ENCODE data around the gene CSDE1.

The CSDE1 gene

DNA sequence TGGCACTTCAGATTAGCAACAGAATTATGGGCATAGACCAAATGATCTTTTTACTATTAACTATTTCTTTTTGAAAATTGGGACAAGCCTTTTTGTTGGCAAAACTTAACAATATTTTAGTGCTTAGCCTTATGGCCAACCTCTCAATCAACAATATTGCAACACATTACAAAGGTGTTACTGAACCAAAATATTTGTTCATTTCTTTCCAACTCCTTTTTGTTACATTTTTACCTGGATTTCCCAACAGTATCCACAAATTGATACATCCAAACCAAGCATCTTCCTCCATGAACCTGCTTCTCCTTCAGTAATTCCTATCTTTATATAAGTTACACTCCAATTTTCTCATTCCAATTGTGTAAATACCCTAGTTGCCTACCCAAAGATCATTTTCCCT is 61.0 kb downstream of the CSDE1 start:
- no peak for DNase-seq

DNA sequence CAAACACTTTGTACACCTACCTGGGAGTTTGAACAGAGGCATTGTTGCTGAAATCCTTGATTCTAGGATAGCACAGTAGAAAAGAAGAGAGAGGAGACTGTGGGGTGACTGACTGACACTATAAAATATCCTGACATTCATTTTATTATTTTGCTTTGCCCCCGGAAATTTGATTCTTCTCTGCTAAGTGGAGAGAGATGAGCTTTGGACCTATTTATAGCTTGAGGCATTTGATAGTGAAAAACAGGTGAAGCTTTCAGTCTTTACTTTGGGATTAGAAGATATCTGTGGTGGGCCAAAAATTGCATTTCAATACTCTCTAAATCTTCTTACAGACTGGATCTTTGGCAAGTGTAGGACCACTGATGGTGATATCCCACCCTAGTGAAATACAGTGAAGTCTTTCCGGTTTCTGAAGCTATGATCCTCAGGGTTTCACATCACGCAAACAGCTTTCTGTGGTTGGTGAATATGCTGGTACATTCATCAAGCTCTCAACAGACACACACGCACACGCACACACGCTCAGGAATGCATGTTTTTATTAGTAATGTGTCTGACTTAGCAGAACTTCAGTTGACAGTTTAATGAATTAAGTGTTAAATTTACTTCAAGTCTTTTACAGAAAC is 62.2 kb downstream of the CSDE1 start, which contains the start of gene AMPD1:
AMPD1 (minus strand) TSS at position 117 of the 629 bp plus-strand sequence; CDS start at position 42, 75 bp downstream.
- no peak for DNase-seq

DNA sequence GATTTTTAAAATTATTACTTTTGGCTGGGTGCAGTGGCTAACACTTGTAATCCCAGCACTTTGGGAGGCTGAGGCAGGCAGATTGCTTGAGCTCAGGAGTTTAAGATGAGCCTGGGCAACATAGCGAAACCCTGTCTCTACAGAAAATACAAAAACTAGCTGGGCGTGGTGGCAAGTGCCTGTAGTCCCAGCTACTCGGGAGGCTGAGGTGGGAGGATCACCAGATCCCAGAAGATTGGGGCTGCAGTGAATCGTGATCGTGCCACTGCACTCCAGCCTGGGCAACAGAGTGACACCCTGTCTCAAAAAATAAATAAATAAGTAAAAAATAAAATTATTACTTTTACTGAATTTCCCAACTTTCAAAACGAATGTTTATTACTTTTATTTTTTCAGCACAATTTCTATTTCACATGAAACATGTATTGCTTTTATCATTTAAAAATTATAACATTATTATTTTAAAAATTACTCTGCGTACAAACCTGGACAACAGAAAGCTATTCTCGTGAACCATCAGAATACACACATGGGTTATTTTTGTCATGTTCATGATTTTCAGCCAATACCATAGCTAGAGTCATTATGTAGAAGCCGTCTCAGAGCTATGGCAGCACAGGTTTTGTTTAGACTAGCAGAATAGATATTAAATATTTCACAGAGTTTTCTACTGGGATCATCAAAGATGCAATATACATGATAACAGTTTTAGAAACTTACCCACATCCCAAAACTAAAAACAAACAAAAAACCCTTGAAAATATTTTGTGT is 63.1 kb downstream of the CSDE1 start:
- no peak for DNase-seq

DNA sequence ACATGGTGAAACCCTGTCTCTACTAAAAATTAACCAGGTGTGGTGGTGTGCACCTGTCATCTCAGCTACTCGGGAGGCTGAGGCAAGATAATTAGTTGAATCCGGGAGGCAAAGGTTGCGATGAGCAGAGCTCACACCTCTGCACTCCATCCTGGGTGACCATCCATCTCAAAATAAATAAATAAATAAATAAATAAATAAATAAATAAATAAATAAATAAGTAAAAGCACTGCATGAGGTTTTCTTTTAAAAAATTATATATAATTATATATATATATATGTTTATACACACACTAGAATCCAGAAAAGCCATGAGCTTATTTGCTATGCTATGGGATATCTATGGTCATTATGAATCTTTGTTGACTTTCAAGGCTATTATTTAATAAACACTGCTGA is 64.8 kb downstream of the CSDE1 start:
- no peak for DNase-seq

DNA sequence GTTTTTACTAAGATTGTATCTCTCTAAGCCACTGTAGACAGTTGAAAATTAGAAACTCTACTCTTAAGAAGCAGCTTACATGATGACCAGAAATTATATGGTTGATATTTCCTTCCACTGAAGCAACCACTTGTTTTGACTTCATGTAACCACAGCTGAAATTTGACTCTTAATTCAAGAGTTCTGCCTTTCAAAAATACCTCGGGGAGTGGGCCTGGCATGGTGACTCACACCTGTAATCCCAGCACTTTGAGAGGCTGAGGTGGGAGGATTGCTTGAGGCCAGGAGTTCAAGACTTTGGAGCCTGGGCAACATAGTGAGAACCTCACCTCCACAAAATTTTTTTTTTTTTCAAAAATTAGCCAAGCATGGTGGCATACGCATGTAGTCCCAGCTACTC is 66.7 kb downstream of the CSDE1 start:
- no peak for DNase-seq

DNA sequence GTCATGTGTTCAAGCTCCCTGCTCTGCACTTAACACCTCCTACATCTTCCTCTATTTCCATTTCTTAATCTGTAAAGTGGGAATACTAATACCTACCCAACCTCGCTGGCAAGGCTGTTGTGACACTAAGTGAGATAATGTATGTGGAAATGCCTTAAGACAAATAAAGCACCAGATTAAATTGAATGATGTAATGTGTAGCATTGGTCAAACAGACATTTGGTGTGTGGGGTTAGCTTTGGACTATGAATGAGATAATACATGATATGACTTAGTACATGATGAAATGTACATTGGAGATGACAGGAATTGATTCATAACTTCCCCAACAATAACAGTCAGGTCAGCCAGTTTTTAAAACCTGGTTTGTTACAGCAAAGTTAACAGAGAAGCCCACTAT is 67.6 kb downstream of the CSDE1 start:
- no peak for DNase-seq

DNA sequence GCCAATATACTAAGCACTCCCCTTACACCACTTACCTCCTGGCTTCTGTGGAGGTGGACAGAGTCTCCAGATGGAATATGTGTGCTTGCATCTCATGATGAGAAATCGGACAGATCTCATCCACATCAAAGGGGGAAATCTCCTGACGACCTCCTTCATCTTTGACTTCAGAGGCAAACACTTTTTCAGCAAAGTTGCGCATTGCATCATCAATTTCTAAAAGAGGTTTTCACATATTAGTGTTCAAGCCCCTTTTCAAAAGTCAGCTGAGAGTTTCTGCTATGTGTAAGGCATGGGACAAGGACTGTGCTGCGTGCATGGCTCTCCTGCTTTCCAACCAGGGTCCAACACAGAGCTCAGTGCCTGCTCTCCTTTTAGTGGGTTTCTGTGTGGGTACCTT is 69.3 kb downstream of the CSDE1 start:
- no peak for DNase-seq

DNA sequence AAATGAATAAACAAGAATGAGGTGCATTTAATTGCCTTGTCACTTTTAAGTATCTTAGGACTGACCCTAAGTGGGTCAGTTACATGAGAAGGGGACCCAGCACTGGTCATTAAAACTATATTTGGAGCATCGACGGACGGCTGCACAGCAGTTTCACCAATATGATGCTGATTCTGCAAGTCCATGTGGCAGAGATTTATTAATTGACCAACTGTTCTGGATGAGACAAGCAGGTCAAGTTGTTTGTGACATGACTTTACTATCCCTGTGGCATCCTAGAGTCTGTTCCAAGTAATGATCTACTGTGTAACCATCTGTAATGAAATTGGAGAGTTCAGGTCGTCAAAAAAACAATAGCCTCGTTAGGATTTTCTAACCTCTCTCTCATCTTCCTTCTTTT is 71.9 kb downstream of the CSDE1 start:
- DNase-seq: no peak

DNA sequence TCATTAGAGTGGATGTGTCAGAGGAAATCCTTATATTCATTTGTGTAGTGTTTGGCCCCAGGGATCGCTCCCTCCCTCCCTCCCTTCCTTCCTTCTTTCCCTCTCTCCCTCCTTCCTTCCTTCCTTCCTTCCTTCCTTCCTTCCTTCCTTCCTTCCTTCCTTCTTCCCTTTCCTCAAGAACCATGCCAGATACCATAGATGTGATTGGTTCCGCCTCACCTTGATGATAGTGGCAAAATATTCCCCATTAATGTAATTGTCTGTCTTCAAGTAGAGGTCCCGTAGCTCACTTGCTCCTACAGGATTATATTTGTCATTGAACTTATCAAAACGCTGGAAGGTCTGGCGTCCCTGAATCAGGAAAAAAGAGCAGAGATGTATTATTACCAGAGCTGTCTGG is 80.1 kb downstream of the CSDE1 start:
- no peak for DNase-seq

DNA sequence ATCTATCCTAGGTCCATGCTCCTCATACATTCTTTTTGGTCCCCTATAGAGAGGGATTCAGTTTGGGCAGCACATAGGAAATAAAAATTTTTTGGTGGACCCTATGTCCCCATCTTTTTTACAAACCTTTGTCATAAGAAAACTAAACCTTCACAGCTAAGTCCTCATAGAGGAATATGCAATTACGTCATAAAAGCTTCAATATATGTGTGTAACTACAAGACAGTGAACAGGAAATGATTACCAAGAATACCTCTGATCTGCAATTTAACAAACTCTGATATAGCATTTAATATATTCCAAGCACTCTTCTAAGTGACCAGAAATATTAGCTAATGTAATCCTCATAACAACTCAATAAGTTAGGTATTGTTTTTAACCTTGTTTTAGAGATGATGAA is 81.7 kb downstream of the CSDE1 start:
- DNase-seq: no peak

DNA sequence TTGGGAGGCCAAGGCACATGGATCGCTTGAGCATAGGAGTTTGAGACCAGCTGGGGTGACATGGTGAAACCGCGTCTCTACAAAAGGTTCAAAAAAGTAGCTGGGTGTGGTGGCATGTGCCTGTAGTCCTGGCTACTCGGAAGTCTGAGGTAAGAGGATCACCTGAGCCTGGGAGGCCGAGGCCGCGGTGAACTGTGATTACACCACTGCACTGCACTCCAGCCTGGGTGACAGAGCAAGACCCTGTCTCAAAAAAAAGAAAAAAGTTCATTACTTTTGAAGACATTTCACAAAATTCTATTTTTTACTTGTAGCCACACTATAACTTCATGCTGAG is 85.9 kb downstream of the CSDE1 start:
- DNase-seq: no peak

DNA sequence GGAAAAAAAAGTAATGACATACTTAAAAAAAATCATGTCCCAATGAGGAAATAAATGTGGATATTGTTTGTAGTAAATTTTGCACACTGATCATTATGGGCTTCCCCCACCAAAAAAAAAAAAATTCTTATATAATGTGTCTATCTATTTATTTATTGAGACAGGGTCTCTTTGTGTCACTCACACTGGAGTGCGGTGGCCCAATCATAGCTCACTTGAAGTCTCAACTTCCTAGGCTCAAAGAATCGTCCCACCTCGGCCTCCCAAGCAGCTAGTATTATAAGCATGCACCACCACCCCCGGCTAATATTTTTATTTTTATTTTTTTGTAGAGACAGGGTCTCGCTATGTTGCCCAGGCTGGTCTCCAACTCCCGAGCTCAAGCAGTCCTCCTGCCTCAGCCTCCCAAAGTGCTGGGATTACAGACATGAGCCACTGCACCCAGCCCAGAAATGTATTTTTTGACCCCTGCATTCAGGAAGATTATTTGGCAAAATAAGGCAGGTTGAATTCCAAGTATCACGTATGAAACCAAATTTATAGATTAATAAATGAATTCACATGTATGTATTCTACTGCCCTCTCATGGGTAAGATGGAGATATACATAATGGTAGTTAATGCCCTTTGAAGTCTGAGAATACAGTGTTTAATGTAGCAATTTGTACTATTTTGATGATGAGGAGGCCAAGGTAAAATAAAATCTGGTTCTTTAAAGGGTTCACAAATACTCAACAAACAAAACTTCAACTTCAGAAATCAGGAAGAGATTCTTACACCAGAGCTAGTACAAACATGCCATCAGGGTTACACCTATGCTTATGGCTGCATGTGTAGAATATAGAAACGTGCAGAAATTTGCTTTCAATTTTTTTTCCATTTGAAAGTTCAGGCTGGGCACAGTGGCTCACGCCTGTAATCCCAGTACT is 86.5 kb downstream of the CSDE1 start:
- DNase-seq: peak; percentile 14

DNA sequence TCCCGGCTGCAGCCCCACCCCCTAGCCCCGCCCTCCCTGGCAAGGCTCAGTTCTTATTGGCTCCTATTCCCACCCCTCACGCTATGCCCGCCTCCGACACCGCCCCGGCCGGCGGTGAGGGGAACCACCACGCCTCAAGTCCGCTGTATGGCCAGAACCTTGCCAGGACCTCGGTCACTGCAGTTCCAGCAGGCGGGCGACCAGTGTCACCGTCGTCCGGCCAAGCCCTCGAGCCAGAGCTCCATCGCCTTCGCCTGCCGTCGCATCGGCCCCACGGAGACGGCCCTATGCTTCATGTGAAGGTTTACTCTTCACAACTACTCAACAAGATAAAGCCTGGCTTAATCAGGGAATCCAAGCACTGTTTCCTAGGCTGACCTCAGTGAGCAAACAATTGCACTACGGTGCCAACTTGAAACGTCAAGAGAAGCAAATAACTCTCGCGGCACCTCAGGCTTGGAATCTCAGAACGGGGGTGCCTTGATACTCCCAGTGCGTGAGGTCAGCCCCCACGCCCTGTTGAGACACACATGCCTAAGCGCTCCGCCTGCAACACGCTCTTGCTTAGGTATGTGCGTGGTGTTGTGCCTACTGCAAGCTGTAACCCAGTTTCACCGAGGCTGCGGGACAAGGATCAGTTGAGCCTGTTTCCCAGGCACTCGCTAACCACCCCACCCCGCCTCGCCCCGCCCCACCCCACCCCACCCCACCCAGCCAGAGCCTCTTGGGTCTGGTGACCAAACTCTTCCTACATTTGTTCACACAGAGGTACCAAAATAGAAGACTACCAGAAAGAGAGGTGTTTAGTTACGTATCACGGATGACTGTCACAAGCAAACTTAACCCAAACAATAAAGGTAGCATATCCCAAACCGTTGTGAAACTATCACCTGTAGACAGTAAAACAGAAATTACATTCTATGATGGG is 87.4 kb downstream of the CSDE1 start:
- peak; percentile 74 for DNase-seq

DNA sequence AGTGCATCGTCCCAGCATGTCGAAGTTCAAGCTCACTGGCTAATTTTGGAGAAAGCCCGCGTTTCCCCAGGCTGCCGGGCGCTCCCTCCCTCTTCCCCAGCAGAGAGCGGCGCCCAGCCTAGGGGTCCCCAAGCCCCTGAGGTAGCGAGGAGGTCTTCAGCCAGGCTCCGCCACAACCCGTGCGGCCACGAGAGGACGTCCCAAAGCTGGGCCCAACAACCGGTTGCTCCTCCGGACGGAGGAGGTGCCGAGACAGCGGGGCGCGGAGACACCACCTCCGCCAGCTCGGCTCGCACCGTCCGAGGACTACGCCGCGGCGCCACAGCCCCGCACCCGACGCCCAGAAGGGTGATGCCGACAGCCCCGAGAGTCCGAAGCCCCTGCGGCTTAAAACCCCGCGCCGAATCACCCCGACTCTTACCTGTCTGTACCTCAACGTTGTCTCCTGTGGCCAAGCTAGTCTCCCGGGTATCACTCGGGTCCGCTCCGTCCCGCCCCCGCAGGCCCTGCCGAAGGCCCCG is 88.2 kb downstream of the CSDE1 start, which contains the start of gene DENND2C:
DENND2C (minus strand) TSS at position 488 of the 521 bp plus-strand sequence. CDS start 44,065 bp downstream, outside the sequence.
- no peak for DNase-seq

DNA sequence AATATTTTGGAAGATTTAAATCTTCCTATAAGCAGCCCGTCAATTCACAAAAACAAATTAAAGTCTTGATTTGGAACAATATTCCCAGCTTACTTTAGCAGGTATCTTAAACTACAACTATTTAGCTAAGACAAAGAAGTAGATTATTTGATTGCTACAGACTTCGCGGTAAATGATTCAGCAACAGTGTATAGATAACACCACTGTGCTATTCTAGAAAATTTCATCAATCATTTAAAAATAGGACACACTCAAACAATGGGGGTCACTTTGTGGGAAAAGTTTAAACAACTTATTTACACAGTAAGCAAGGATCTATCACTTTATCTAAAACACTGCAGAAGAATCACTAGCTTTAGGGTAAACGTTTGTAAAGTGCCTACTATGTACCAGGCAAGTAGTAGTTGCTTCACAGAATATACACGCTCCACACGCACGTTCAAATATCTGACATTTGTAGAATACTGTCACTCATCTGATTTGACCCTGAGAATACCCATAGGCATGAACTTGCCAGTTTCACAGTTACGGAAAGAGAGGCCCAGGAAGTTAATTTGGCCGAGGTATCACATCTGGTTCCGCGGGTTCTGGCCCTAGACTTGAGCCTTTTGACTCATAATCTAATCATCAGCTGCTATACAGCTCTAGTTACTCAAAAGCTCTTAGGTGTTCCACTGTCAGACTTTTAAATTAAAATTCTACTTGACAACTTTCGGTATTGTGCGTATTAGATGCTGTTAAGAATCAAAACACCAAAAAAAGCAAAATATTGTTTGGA is 88.8 kb downstream of the CSDE1 start:
- no peak for DNase-seq

DNA sequence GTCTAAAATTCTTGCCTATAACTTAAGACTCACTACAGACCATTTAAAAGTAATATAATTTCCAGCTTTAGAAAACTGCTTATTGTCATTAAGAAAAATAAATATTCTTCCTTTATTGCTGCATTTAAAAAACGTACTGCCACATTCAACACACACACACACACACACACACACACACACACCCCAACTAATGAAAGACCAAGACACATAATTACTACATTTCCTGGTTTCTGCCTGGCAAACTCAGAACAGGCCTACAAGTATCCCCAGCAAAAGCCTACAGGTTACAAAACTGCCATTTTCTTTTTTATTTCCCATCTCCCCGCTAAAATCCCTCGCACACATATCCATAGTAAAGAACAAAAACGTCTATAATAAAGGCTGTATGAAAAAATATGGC is 89.4 kb downstream of the CSDE1 start:
- DNase-seq: no peak

DNA sequence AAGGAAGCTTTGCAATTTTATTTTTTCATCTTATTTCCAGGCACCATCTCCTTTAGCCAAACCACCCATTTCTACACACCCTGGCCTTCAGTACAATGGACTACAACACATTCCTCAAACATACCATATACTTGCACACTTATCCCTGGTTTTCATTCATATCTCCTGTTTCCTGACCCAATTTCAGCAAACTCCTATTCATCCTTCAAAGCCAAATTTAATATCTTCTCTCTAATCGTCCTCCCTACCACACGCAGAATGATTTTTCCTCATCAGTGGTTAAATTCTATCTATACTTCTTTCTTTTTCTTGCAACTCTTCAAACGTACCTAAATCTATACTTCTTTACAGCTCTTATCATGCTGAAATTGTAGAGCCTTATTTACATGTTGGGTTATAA is 90.8 kb downstream of the CSDE1 start:
- DNase-seq: no peak

Measured in NCI-H526 treated with DMSO at 0.1 percent for 48 hours (cell line).